ENCODE measurements around the gene TTYH1. TPM values are rescaled to one million over a fixed set of nuclear protein-coding genes. Genes with fewer than 3 reads are reported as not detected.

TTYH1 gene
- total RNA-seq, 1 donor from 2014 or later, result 0.21 TPM

DNA sequence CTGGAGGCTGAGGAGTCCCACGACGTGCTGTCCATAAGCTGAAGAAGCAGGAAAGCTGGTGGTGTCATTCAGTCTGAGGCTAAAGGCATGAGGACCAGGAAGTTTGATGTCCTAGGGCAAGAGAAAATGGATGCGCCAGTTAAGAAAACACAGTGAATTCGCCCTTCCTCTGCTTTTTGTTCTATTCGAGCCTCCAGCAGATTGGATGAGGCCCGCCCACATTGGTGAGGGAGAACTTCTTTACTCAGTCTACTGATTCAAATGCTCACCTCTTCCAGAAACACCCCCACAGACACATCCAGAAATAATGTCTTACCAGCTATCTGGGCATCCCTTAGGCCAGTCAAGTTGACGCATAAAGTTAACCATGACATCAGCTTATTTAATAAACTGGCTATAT, 7.5 kb upstream of the TTYH1 start:
- intact Hi-C loops (cut with micrococcal nuclease), result no loop called here
- Mint-ChIP-seq H3K27ac (no peak overlapping the region), H3K4me3 (no peak overlapping the region), H3K27me3 (peaks cover 15% of the 10 kb centered on the region), H3K36me3 (ENCODE audit: low read depth) (peaks cover 3% of the 10 kb centered on the region), H3K9me3 (peaks cover 6% of the 10 kb centered on the region), H3K4me1 (no peaks in the 10 kb centered on the region)
- no peak for DNase-seq

DNA sequence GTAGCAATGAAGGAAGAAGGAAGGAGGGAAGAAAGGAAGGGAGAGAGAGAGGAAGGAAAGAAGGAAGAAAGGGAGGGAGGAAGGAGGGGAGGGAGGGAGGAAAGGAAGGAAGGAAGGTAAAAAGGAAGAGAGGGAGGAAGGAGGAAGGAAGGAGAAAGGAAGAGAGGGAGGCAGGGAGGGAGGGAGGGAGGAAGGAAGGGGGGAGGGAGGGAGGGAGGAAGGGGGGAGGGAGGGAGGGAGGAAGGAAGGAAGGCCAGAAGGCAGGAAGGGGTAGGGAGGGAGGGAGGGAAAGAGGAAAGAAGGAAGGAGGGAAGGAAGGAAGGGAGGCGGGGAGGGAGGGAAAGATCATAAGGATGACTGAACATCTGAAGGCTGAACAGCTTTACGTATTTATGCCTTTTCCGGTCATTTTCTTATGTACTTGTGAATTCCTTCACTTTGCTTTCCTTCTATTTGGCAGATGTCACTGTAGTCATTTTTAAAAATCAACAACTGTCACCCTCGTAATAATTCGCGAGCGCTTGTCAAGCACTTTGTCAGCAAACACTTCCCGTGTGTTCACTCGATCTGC, 6.7 kb upstream of the TTYH1 start:
- H3K4me1 Mint-ChIP-seq, result no peaks in the 10 kb centered on the region
- peaks cover 3% of the 10 kb centered on the region for H3K36me3 Mint-ChIP-seq (ENCODE audit: low read depth)
- H3K27me3 Mint-ChIP-seq, result peaks cover 17% of the 10 kb centered on the region
- no peak for DNase-seq
- intact Hi-C loops (cut with micrococcal nuclease), result no loop called here
- peak overlapping the region; percentile 71 for H3K27ac Mint-ChIP-seq
- no peak overlapping the region for H3K4me3 Mint-ChIP-seq
- H3K9me3 Mint-ChIP-seq, result peaks cover 10% of the 10 kb centered on the region

DNA sequence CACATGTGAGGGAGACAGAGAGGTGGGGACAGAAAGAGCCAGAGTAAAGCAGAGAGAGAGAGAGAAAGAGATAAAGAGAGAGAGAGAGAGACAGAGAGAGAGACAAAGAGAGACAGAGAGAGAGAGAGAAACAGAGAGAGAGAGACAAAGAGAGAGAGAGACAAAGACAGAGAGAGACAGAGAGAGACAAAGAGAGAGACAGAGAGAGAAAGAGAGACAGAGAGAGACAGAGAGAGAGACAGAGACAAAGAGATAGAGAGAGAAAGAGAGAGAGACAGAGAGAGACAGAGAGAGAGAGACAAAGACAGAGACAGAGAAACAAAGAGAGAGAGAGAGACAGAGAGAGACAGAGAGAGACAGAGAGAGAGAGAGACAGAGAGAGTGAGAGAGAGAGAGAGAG, 4.2 kb upstream of the TTYH1 start:
- peaks cover 16% of the 10 kb centered on the region for H3K9me3 Mint-ChIP-seq
- no peak for DNase-seq
- H3K4me3 Mint-ChIP-seq, result no peak overlapping the region
- no peaks in the 10 kb centered on the region for H3K4me1 Mint-ChIP-seq
- H3K27ac Mint-ChIP-seq, result no peak overlapping the region
- H3K36me3 Mint-ChIP-seq (ENCODE audit: low read depth), result peaks cover 3% of the 10 kb centered on the region
- H3K27me3 Mint-ChIP-seq, result peaks cover 29% of the 10 kb centered on the region
- intact Hi-C loops (cut with micrococcal nuclease), result no loop called here

DNA sequence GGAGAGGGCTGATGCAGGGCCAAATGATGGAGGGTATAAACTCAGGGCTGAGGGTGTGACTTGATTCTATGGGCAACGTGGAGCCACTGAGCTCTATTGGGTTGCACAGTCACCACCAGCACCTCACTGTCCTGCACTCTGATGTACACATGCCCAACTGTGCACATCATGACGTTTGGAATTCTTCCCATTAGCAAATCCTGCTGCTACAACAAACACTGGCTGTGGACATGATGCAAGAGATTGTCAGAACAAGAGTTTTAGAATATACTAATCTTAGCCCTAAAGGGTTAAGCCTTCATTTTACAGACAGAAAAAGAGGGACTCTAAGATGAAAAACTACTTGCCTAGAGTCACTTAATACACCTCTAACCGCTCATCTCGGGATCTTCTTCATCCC, 2.4 kb upstream of the TTYH1 start:
- intact Hi-C loops (cut with micrococcal nuclease), result no loop called here
- Mint-ChIP-seq H3K4me1 (peaks cover 8% of the 10 kb centered on the region), H3K36me3 (ENCODE audit: low read depth) (peaks cover 3% of the 10 kb centered on the region), H3K27me3 (peaks cover 36% of the 10 kb centered on the region), H3K9me3 (peaks cover 15% of the 10 kb centered on the region), H3K4me3 (no peak overlapping the region), H3K27ac (no peak overlapping the region)
- DNase-seq, result no peak

DNA sequence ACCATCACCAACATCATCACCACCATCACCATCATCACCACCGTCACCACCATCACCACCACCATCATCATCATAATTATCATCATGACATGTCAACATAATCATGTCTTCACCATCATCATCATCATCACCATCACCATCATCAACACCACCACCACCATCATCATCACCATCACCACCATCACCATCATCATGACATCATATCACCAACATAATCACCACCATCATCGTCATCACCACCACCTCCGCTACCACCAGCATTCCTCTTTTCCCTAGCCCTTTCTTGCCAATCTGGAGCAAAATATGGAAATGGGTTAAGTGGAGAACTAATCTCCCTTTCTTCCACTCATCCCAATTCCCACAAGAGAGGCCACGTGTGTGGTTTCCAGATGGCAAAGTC, 1.1 kb upstream of the TTYH1 start:
- no peak overlapping the region for H3K27ac Mint-ChIP-seq
- H3K36me3 Mint-ChIP-seq (ENCODE audit: low read depth), result peaks cover under 1% of the 10 kb centered on the region
- H3K4me3 Mint-ChIP-seq, result no peak overlapping the region
- peaks cover 36% of the 10 kb centered on the region for H3K27me3 Mint-ChIP-seq
- intact Hi-C loops (cut with micrococcal nuclease), result no loop called here
- H3K4me1 Mint-ChIP-seq, result peaks cover 13% of the 10 kb centered on the region
- no peak for DNase-seq
- peaks cover 10% of the 10 kb centered on the region for H3K9me3 Mint-ChIP-seq

DNA sequence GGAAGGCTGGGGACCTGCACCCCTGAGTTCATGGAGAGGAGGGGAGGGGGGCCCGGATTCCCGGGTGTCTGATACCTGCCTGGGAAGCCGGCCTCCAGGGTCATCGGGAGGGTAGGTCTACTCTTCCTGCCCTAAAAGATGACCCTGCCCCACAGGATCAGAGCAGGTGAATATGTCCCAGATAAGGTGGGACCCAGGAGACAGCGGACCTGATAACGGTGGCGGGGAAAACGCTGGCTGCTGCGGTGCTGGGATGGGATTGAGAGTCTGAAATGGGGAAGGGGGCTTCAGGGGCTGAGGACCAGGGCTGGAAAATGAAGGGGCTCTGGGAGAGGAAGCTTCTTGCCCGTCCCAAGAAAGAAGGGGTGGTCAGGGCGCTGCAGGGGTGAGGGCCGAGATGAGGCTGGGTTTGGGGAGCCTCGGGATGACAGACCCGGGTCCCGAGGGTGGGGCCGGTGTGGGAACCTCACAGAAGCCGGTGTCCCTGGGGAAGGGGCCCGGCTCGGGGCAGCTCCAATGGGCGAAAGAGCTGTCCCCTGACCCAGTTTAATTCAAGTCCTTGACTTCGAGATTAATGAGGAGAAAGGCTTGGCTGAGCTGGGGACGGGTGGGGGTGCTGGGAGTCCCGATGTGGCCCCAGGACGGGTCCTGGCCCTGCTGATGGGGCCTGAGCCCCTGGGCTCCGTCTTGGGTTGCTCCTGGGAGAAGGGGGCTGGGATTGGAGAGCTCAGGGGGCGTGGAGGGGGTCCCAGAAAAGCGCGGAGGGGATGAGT, 823 bp downstream of the TTYH1 start:
- no peak for DNase-seq
- Mint-ChIP-seq H3K9me3 (peaks cover 10% of the 10 kb centered on the region), H3K27me3 (peaks cover 31% of the 10 kb centered on the region), H3K36me3 (ENCODE audit: low read depth) (no peaks in the 10 kb centered on the region), H3K27ac (no peak overlapping the region), H3K4me1 (peaks cover 13% of the 10 kb centered on the region), H3K4me3 (no peak overlapping the region)
- intact Hi-C loops (cut with micrococcal nuclease), result no loop called here

DNA sequence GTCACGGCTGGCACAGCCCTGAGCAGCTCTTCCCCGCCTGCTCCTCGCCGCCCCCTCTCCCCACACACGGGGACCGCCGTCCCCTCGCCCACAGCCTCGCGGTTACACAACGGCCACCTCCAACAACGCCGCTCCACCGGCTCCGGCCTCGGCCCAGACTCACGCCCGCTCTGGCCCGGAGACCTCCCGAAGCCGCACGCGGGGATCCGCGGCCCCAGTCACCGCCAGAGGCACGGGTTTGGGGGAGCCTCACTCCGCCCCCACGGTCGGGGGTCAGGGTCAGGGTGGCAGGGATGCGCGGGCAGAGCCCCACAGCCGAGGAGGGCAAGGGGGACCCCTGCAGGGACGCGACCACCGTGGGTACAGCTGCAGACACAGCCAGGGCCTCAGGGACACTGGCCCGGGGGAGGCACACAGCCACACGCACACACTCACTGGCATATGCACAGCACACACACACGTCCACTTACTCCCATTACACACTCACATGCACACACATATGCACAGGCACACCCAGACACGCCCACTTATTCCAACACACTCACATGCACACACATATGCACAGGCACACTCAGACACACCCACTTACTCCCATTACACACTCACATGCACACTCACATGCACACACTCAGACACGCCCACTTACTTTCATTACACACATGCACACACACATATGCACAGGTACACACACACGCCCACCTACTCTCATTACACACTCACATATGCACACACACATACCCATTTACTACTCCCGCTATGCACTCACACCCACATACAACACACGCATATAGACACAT, 1.6 kb downstream of the TTYH1 start:
- H3K4me1 Mint-ChIP-seq, result peaks cover 13% of the 10 kb centered on the region
- no peak overlapping the region for H3K27ac Mint-ChIP-seq
- intact Hi-C loops (cut with micrococcal nuclease), result no loop called here
- peaks cover 10% of the 10 kb centered on the region for H3K9me3 Mint-ChIP-seq
- DNase-seq, result no peak
- no peaks in the 10 kb centered on the region for H3K36me3 Mint-ChIP-seq (ENCODE audit: low read depth)
- no peak overlapping the region for H3K4me3 Mint-ChIP-seq
- H3K27me3 Mint-ChIP-seq, result peaks cover 29% of the 10 kb centered on the region

DNA sequence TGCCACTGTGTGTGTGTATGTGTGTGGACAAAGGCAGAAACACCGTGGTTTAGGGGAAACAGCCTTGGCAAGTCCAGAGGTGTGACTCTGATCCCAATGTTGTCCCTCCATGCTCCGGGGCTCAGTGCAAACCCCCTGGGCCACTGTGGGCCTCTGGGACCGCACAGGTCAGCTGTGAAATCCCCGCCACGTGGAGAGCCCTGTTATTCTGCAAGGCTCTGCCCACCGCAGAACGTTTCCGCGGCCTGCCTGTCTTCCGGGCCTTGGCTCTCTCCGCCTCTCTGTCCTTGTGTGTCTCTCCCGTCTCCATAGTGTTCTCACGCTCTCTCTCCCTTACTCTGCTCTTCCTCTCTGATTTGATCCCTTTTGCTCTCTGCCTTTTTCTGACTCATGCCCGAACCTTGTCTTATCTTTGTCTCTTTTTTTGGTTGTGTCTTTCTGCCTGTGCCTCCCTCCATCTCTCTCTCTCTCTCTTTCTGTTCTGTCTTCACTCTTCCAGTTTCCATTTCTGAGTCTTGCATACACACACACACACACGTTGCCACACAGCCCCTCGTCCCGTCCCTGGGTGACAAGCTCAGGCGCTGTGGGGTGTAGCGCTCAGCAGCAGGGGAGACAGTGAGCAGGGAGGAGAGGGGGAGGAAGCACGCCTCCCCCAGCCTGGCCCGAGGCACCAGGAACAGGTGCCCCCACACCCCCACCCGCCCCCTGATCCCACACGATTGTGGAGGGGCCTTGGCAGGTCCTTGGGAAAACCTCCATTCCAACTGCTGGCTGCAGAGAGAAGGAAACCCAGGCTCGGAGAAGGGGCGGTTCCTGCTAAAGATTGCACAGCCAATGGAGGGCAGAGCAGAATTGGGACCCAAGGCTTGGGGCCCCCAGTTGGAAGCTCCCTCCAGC, 3.0 kb downstream of the TTYH1 start:
- Mint-ChIP-seq H3K4me3 (peak overlapping the region; percentile 57), H3K27me3 (peaks cover 27% of the 10 kb centered on the region), H3K4me1 (peaks cover 13% of the 10 kb centered on the region), H3K27ac (peak overlapping the region; percentile 84), H3K9me3 (peaks cover 9% of the 10 kb centered on the region), H3K36me3 (ENCODE audit: low read depth) (no peaks in the 10 kb centered on the region)
- peak; percentile 85 for DNase-seq
- intact Hi-C loops (cut with micrococcal nuclease), result no loop called here

DNA sequence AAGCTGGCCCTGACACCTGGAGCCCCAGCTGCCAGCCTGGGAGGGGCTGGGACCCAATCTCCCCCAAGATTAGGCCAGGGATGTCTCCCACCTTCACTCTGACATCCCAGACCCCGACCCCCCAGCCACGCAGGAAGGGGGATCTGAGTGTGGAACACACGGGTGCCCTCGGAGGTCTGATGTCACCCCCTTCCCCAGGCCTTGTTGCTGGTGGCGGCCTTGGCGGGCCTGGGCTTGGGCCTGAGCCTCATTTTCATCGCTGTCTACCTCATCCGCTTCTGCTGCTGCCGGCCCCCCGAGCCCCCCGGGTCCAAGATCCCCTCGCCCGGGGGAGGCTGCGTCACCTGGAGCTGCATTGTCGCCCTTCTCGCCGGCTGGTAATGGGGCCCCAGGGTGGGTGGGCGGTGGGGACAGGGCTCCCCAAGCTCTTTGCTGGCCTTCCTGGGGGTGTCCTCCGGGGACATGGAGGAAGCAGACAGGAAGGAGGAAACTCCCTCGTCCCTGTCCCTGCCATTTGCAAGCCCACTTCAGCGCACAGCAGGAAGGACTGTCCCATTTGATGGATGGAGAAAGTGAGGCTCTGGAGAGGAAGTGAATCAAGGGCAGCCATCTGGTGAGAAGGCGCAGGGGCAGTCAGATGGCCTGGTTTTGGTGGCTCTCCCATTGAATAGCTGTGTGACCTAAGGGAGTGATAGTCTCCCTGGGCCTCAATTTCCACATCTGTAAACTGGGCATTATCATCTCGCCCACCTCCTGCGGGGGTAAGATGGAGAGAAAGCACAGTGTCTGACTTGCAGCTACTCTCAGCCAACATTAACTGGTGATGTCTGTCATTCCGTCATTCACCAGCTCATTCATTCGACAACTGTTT, 3.9 kb downstream of the TTYH1 start:
- Mint-ChIP-seq H3K4me1 (peaks cover 13% of the 10 kb centered on the region), H3K4me3 (no peak overlapping the region), H3K36me3 (ENCODE audit: low read depth) (no peaks in the 10 kb centered on the region), H3K9me3 (peaks cover 2% of the 10 kb centered on the region), H3K27me3 (peaks cover 23% of the 10 kb centered on the region), H3K27ac (no peak overlapping the region)
- no peak for DNase-seq
- intact Hi-C loops (cut with micrococcal nuclease), result no loop called here

DNA sequence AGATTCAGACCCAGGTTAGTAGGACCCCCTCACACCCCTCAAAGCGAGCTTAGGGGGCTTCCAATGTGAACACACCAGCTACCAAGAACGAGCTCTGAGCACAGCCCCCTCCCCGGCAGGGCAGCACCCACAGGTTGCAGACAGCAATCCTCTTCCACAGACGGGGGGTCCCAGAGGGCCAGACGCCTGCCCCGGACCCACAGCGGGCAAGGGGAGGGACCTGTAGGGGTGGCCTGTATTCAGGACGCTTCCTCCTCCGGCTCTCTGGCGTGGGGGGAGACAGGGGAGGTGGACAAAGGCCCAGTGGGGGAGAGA, 4.8 kb downstream of the TTYH1 start:
- H3K27ac Mint-ChIP-seq, result no peak overlapping the region
- peaks cover 13% of the 10 kb centered on the region for H3K4me1 Mint-ChIP-seq
- no peaks in the 10 kb centered on the region for H3K36me3 Mint-ChIP-seq (ENCODE audit: low read depth)
- no peak overlapping the region for H3K4me3 Mint-ChIP-seq
- no peak for DNase-seq
- no peaks in the 10 kb centered on the region for H3K9me3 Mint-ChIP-seq
- H3K27me3 Mint-ChIP-seq, result peaks cover 15% of the 10 kb centered on the region
- intact Hi-C loops (cut with micrococcal nuclease), result no loop called here

DNA sequence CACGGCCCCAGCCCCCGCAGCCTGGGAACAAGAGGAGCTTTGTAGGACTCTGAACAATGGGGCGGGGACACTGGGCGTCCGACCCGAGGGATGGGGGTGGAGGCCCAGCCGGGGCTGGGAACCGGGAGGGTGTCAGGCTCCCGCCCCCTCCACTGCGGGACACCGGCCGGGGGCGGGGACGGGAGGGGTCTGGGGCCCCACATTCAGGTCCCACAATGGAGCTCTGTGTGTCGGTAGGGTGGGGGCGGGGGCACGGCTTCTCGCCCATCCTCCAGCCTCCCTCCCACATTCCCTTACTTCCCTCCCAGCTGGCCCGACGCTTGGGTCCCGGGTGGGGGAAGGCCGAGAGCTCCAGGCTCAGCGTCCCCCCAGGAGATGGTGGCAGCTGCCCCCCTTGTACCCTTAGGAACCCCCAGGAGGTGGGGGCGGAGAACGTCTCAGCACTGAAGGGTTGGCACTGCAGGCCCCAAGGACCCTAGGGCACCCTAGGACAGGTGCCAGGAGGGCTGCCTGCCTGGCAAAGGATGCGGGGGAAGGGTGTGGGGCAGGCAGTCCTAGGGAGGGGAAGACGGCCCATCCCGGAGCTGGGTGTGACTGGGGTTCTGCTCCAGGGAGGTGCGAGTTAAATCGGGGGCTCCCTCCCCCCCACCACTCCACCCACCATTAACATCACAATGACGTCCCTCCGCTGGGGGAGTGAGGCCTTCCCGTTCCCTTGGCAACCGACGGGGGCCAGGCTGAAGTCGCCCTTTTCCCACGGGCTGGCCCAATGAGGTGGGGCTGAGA, 5.3 kb downstream of the TTYH1 start:
- Mint-ChIP-seq H3K9me3 (no peaks in the 10 kb centered on the region), H3K27me3 (peaks cover 14% of the 10 kb centered on the region), H3K36me3 (ENCODE audit: low read depth) (no peaks in the 10 kb centered on the region), H3K4me3 (no peak overlapping the region), H3K4me1 (peaks cover 13% of the 10 kb centered on the region), H3K27ac (no peak overlapping the region)
- DNase-seq, result no peak
- intact Hi-C loops (cut with micrococcal nuclease), result no loop called here

DNA sequence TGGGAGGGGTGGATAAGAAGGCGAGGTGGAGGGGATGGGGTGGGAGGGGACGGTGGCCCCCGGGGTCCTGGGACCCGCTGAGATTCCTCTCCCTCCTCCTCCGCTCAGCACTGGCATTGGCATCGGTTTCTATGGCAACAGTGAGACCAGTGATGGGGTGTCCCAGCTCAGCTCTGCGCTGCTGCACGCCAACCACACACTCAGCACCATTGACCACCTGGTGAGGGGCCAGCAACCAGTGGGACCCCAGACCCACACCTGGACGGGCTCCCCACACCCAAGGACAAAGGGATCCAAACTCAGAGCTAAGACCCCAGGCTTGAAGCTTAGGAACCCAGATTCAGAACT, 5.9 kb downstream of the TTYH1 start:
- Mint-ChIP-seq H3K4me3 (no peak overlapping the region), H3K4me1 (peaks cover 13% of the 10 kb centered on the region), H3K27ac (no peak overlapping the region), H3K27me3 (peaks cover 12% of the 10 kb centered on the region), H3K36me3 (ENCODE audit: low read depth) (no peaks in the 10 kb centered on the region), H3K9me3 (no peaks in the 10 kb centered on the region)
- DNase-seq, result no peak
- intact Hi-C loops (cut with micrococcal nuclease), result no loop called here
